NCI-H2029 treated with DMSO at 0.1 percent for 48 hours (cell line): ENCODE data around the gene CLCA1.

ENCODE experiments used
- DNase-seq: peaks from one replicate; lab custom pipeline; 2025; lab: John Stamatoyannopoulos, UW

CLCA1 gene

DNA sequence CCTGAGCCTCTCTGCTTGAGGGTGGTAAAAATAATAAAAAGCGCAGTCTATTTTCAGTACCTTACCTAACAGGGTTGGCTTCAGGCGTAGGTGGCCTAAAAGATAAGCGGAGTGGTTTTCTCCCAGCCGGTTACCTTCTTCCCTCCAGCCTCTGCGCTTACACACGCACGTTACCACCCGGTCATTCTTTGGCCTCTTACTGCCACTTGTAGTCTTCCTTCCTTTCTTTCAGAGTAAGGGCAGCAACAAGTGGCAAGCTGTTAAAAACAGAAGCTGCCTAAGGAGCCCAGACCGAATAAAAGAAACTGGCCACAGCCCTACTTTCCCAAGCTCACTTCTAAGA lies 35.4 kb downstream of the CLCA1 start:
- DNase-seq: no peak

DNA sequence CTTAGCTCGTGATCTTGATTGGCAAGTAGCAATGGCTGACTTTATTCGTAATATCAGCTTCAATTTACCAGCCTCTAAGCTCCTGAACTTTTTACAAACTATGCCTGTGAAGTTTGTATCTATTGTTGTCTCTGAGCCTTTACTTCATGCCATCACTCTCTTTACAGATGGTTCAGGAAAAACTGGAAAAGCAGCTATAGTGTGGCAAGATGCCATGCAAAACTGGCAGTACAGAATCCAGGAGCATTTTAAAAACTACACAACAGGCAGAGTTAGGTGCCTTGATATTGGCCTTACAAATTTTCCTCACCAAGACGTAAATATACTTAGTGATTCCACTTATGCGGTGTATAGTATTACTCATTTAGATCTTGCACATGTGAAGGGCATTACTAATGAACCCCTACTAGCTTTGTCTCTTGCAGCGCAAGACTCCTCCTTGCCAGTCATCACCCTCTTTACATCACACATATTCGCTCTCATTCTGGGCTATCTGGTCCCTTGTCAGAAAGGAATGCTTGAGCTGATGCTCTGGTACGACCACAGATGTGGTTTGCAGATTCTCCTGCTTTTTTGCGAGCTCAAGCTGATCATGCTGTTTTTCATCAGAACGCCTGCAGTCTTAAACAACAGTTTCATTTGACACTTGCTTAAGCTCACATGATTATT lies 36.3 kb downstream of the CLCA1 start:
- no peak for DNase-seq

DNA sequence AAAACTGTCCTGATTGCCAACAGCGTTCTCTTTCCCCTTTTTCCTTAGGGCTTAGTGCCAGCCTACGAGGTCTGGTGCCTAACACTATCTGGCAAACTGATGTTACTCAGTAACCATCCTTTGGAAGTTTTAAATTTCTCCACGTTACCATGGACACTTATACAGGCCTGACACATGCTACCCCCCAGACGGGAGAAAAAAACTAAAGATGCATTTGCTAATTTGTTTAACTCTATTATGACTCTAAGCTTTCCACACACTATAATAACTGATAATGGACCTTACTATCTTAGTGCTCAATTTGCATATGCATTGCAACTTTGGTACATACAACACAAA lies 36.8 kb downstream of the CLCA1 start:
- DNase-seq: no peak

DNA sequence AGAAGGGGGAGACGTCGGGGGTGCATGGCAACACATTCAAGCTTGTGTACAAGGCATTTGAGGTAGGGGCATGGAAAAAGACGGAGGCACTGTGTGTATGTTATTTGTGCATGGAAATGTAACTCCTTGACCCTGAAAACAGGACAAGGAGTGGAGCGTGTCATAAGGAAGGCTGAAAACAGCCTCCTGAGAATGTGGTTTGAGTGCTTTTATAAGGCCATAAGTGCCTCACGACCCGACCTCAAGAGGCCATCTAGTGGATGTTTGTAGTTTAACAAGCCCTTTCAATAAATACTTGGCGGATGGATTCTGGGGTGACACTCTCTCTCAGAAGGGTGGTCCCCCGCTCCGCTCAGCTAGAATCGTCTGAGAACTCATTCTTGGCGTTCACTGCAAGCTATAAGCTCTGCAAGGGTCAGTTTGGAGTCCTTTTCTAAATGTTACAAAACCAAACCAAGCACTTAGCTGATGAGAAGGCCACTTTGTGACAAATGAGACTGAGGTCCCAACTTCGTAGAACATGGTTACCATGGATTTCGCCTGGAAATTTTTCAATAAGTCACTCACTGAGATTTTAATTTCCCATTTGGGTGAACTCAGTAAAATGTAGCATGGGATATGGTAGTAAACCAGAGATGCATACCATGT lies 39.3 kb downstream of the CLCA1 start:
- DNase-seq: no peak

DNA sequence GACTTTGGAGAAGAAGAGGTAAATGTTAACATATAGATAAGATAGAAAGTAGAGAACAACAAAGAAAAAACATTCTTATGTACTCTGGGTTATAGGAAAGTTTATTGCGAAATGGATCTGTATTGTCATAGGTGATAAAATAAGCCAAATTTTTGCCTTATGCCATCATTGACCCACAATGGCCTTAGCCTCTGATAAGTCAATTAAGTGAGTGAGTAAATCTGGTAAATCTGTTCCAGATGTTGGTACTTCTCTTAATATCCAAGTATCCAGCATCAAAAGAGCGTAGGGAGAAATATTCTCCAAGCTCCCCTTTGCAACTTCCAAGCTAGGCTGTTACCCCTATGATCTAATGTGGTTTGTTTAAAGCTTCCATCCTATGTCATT lies 39.8 kb downstream of the CLCA1 start:
- DNase-seq: no peak

DNA sequence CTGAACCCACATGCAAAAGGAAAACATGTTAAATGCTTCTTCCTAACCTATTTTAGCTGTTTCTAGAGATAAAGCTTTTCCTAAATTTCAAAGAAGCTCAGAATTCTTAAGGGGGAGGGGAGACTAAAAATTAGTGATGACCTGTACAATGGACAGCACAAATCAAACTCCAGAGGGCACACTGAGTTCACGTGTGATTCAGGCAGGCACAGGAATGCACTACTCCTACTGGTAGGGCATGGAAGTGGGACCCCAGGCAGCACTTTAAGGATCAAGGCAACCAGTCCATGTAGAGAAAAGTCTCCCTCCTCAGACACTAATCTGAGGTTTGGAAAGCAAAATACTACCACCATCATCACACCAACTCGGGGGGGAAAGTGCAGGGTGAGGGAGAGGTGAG lies 46.9 kb downstream of the CLCA1 start:
- DNase-seq: no peak

DNA sequence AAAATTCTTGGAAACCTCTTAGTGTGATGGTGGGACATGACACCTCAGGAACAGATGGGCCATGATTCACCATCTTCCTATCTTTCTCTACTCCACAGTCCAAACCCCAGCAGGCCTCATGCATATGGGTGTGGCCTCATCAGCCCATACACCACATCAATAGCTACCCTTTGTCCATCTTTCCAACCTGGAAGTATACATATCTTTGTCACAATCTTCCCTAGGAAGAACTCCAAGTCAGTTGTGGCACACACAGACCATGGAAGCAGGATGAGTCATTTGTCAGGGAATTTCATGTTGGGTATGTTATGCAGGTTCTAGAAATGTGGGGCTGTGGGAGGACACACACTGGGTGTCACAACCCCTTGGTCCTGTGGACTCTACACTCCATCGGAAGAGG lies 47.6 kb downstream of the CLCA1 start:
- DNase-seq: no peak

DNA sequence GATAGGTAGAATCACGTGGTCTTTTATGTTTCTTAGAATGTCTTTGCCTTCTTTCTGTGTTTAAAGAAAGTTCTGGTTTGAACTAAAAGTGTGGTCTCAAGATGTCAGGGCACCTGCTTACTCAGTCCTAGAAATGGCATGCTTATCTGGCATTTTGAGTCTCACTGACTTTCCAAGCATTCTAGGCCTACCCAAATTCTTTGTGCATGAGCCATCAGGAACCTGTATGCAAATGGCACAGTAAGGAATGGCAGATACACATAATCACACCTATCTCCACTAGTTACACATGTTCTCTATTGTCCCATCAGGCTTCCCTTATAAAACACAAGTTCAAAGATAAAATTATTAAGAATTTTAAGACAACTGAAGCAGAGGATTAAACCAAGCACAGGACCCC lies 48.6 kb downstream of the CLCA1 start:
- no peak for DNase-seq

DNA sequence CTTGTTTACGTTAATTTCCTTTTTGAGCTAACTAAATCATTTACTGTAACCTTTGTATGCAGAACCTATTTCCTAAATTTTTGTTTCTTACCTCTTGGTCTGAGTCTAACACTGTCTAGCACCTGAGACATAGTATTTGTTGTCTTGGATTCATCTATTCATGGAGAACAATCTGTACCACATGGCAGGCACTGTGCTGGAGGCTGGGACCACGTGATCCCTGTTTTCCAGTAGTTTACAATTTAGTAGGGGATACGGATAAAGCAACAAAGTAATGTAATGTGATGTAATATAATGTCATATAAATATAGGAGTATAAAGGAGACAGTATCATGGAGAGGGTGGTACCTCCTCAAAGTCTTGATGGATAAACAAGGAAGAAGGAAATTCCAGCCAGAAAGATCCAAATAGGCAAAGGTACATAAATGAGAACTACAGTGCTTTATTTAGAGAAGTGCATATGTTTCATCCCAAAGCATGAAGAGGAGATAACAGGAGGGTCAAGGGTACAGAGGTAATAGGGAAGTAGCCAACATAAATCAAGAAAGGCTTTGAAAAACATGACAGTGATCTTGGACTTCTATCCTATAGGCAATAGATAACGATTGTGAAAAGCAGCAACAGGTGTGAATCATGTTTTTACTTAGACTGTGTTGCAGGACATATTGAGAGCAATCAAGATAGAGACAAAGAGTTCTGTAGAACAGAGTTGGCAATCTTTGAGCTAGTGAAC lies 52.2 kb downstream of the CLCA1 start:
- DNase-seq: no peak

DNA sequence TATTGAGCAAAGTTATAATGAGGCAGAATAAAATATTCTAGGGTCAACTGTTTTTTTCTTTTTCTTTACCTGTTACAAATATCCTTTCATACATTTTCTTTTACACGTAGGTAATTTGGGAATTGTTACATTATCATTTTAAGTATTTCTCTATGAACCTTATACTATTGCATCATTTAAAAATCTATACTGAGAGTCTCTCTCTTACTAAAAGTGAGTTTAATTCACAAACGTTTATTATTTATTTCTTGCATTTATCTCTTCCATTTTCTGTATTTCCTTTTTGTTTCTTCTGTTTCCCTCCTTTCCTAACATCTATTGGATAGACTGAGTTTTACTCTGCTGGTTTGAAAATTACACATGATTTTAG lies 52.8 kb downstream of the CLCA1 start:
- no peak for DNase-seq

DNA sequence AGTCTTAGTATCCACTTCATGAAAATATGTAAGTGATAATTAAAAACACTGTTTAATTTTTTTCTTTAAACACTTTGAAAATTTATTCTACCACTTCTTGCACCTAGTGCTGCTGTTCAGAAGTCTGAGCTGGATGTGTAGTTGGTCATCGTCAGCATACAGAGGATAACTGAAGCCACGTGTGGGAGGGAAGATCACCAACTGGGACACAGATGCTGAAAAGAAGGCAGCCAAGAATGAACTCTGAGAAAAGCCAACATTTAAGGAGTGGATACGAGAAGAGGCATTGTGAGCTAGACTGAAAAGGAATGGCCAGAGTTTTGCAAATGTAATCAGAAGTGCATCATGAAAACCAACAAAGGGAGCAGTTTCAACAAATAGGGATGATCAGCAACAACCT lies 53.5 kb downstream of the CLCA1 start:
- DNase-seq: no peak

DNA sequence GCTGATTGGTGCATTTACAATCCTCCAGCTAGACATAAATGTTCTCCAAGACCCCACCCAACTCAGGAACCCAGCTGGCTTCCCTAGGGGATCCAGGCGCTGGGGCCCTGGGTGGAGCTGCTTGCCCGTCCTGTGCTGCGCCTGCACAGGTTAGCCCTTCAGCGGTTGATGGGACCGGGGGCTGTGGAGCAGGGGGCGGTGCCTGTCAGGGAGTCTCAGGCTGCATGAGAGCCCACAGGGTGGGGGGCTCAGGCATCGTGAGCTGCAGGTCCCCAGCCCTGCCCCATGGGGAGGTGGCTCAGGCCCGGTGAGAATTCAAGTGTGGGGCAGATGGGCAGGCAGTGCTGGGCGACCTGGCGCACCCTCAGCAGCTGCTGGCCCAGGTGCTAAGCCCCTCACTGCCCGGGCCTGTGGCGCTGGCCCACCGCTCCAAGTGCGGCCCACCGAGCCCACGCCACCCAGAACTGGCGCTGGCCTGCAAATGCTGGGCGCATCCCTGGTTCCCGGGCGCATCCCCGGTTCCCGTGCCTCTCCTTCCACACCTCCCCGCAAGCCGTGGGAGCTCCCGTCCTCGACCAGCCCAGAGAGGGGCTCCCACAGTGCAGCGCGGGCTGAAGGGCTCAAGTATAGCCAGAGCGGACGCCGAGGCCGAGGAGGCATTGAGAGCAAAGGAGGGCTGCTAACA lies 55.1 kb downstream of the CLCA1 start:
- no peak for DNase-seq

DNA sequence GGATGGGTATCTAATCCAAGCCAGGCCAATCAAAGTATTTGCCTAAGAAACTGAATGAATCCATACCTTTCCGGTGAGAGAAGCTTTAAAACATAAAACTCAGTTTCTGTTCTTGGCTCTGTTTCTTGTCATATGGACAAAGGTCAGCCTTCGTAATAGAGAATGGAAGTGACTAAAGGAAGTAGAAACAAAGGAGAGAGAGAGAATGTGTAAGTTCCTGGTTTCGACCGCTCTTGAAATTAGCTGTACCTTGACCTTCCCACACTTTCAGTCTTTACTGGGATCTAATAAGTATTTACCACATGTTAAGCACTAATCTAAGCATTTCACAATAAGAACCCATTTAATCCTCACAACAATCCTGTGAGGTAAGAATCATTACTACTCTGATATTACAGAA lies 58.6 kb downstream of the CLCA1 start:
- no peak for DNase-seq

DNA sequence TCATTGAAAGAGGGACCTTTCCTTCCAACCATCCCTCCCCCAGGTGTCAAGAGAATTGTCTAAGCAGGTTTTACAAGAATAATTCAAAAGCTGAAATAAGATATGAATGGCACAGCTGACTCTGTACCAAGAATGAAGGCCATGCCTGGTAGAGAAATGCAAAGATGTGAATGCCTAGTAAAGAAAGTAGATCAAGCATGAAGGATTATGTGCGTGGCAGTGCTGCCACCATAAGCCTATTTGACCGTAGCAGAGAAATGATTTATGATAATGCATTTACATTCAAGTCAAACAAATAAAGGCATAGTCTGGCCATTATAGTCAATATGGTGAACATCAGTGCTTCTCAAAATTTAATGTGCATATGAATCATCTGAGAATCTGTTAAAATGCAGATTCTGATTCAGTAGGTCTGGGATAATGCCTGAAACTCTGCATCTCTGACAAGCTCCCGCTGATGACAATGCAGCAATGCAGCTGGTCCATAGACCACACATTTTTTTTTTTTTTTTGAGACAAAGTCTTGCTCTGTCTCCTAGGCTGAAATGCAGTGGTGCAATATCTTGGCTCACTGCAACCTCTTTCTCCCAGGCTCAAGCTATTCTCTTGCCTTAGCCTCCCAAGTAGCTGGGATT lies 61.6 kb downstream of the CLCA1 start:
- no peak for DNase-seq

DNA sequence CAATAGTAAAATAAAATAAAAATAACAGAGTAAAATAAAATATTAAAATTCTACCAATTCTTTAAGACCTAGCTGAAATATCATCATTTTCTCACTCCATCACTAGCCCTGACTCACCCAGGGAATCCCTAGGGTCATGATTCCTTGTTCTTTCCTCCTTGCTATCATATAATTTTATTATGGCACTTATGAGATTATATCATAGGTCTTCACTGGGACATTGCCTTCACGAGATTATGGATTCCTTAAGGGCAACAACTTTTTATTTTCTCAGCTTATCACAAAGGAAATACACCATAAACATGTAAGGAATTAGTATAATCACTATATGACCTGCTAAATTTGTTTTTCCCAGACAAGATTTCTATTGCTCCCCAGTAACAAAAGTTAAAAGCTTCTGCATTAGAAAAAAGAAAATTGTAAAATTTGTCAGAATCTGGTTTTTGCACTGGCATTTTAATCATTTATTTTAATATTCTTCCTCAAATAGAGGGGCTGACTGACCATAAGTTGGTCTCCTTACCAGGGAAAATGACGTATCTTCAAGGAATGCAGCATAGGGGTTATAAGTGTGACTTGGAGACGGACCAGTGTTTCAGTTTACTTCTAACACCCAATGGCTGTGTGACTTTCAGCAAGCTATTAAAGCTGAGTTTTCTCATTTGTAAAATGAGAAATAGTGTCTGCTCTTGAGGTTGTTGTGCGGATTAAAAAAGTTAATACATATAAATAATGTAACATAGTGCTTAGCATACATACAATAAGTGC lies 69.4 kb downstream of the CLCA1 start:
- DNase-seq: no peak

DNA sequence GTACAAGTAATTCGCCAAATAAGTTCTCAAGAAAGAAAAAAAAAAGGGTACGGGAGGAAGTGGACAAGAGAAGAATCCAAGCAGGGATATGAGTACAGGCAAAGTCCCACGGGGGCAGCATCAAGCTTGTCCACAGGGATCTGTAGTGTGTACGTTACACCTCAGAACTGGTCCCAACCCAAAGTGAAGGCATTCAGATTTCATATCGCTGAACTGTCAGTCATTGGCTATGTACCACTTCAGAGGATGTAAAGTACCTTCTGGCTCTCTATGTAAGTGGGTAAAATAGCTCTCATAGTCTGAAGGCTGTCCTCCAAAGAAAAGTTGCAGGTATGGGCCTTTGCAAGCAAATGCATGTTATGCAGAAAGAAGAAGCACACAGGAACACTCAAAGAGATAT lies 70.0 kb downstream of the CLCA1 start:
- no peak for DNase-seq

DNA sequence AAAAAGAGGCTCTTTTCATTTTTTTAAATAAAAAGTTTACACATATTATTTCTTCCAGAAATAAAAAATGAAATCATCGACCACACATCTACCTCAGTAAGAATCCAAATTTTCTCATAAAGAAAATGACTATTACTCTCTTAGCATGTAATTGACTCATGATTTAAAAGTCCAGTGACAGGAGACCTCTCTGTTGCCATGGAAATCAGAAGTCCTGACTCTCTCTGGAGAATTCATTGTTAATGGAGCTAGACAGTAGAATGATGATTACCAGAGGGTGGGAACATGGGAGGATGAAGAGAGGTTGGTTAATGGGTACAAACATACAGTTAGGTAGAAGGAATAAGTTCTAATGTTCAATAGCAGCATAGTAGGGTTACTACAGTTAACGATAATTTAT lies 73.1 kb downstream of the CLCA1 start:
- DNase-seq: no peak

DNA sequence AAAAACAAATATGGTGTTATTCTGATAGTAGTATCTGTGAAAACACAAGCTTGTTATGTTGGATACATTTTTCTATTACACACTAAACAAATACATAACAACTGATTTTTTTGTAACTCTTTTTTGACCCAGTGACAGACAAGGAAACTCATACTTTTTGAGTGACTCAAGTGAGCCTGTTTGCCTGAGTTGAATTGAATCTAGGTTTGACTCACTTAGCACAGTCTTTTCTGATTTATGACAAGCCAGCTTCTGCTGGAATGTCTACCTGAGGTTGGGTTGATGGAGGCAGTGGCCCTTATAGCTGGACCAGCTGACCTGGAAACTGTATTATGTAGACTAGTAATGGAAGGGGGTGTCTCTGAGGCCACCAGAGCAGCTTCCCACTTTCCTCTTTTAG lies 73.9 kb downstream of the CLCA1 start:
- no peak for DNase-seq

DNA sequence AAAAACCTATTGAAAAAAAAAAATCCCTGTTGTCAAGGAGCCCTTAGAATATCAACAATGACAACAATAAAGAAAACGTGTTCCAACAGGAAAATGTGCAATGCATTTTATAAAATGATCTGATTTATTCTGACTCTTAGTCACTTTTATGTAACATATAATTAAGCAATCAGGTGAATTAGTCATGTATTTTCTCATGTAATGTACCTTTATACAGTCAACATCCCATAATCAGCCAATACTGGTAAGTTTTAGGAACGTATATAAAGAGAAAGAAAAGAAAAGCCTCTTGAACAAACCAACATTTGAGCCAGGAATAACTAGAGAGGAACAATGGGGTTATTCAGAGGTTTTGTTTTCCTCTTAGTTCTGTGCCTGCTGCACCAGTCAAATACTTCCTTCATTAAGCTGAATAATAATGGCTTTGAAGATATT lies 78.1 kb downstream of the CLCA1 start, which contains the start of gene CLCA4:
CLCA4 (plus strand) TSS at position 292 of the 435 bp plus-strand sequence; CDS start at position 334, 42 bp downstream.
- DNase-seq: no peak

DNA sequence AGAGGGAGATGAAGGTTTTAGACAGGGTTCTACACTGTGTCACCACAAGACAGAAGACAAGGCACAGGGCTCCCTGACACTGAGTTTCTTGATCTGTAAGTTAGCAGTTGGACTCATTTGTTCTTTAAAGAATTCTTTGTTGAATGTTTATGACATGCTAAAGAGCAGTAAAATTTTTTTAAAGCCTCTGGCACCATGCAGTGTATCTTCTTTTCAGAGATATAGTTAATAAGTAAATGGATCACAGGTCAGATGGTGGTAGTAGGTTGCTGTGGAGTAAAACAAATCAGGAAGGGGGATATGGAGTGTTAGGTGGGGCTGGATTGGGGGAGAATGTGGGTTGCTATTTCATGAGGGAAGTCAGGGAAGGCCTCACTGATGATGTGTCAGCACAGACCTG lies 80.1 kb downstream of the CLCA1 start:
- DNase-seq: no peak
